GM18502 (cell line): ENCODE results near the gene ESPNL.

Source experiments
- ATAC-seq: cut with Tn5 transposase; IDR thresholded peaks from one replicate; pipeline ENCODE4 v1.9.1; 2021; ENCODE audit warnings: mild to moderate bottlenecking; ENCODE audit not compliant: unreplicated experiment, poor library complexity

ESPNL gene

DNA sequence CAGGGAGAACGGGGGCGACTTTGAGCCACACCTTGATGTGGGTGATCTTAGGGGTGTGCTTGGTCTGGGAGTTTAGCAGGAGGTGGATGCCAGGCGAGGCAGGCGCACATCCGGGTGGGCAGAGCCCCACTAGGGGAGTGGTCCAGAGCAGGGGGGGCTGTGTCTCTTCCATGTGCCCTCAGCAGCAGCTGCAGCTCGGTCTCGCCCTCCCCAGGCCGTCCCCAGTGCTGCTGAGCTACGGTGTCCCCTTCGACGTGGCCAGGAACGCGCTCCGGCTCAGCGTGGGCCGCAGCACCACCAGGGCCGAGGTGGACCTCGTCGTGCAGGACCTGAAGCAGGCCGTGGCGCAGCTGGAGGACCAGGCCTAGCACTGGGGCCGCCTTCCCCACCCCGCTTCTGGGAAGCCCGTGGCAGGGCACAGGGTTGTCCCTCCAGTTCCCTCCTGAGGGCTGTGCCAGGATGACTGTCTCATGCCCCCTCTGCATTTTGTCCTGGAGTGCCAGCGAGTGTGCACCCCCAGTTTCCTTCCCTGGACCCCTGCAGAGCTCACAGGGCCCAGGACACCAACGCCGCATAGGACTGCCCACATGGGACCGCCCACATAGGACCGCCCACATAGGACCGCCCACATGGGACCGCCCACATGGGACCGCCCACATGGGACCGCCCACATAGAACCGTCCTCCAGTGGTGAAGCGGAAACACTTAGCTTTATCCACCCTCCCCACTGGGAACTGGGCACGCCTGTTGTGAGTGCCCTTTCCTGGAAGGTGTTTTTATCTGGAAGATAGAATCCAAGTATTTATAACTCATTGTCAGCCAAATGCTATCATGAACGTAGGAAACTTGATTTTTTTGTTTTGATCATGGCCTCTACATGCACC is 1.9 kb upstream of the ESPNL start:
- peak; percentile 76 for ATAC-seq

- ATAC-seq, result no peak
Observed at GRCh38 chr2:238098901-238099713, 1.0 kb upstream of the ESPNL start.

GRCh38 chr2:238099714-238100048 is 459 bp upstream of the ESPNL start:
- no peak for ATAC-seq

DNA sequence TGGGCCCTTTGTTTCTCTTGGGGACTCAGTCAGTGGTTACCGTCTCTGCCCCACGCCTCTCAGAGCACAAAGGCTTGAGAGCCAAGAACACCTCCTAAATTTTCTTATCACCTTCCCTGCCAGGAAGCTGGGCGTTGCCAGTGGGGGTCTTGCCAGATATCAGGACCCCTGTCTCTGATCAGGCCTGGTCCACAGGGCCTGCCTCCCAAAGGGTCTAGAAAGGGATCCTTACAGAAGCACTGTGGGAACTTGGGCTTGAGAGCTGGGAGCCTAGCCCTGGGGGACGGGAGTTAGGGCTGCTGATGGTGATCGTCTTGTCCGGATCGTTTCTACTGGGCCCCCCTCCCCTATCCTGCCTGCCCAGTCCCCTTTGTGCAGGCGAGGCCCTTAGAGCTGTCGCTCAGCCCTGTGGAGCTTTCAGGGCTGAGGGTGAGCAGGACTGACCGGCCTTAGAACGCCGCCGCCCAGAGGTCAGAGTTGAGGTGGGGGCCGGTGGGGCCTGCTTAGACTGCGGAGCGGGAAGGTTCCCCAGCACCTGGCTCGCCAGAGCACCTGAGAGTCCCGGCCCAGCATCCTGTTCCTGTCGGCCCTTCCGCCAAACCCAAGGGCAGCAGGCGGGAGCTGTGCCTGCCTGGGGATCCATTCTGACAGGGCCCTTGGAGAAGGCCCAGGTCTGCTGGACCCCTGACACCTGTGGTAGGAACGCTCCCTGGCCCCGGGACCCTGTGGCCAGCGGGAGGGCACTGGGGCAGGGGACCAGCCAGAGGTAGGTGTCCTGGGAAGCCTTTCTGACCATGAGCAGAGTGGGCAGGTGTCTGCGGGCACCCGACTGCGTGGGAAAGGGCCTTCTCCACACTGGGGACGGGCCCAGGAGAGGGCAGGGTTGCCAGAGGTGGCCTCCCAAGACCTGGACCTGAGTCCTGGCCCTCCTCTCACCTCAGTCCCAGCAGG is 956 bp downstream of the ESPNL start:
- ATAC-seq, result no peak

- no peak for ATAC-seq
Observed at GRCh38 chr2:238101891-238102841, 2.0 kb downstream of the ESPNL start.

DNA sequence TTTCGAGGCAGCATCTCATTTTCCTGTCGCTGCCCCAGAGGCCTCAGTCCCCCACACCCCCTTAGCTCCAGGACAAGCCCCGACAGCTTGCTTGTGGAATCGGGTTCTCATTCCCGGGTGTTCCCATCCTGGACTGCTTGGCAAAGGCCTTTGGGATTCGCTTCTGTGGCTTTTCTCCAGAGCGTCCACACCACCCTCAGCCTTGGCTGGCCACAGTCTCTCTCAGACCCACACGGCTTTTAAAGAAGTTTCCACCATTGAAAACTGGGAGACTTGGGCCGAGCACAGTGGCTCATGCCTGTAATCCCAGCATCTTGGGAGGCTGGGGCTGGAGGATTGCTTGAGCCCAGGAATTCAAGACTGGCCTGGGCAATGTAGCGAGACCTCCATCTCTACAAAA is 2.7 kb downstream of the ESPNL start:
- ATAC-seq, result no peak

DNA sequence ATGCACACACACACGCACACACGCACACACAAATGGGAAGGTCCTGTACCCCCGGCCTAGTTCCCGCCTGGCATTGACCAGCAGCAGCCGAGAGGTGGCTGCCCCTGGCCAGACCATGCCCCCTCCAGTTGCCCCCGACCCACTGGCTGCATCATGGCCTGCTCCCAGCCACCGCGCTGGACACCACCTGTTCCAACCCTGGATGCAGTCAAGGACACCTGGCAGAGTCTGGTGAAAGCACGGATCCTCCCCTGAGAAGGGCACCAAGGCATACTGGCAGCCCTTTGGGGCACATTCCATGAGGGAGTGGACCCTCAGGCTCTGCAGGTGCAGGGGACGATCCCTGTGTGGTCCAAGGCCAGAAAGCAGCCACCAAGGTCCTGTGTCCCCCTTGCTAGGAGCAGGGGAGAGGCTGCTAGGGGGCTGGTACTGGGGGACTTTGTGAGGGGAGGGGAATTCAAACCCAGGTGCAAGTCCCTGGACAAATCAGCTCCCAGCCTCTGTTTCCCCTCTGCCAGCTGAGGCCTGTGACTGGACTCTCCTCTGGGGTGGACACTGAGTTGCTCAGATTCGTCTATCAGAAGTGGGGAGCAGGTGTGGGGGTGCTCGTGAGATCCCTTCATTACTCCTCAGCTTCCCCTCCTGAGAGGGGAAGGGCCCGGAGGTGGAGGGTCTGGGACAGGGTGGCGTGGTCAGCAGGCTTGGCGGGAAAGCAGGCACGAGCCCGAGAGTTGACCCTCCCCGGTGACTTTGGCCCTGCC is 3.5 kb downstream of the ESPNL start:
- ATAC-seq, result no peak

DNA sequence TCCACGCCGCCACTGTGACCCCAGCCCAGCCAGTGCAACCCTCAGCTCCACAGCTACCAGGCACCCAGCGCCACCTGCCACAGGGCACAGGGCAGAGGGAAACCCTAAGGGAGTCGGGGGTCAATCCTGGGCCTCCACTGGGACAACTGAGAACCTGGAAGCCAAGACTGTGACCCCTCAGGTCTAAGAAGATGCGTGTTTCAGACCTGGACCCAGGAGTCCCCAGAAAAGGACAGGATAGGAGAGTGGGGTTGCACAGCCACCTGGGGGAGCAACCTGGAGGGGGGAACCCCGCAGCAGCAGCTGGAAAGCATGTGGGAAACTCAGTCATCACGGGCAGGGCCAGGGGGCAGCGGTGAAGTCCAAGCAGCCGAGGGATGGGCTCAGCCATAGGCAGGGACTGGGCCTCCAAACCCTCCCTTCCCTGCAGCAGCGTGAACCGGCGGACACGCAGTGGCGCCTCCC is 4.1 kb downstream of the ESPNL start:
- no peak for ATAC-seq

DNA sequence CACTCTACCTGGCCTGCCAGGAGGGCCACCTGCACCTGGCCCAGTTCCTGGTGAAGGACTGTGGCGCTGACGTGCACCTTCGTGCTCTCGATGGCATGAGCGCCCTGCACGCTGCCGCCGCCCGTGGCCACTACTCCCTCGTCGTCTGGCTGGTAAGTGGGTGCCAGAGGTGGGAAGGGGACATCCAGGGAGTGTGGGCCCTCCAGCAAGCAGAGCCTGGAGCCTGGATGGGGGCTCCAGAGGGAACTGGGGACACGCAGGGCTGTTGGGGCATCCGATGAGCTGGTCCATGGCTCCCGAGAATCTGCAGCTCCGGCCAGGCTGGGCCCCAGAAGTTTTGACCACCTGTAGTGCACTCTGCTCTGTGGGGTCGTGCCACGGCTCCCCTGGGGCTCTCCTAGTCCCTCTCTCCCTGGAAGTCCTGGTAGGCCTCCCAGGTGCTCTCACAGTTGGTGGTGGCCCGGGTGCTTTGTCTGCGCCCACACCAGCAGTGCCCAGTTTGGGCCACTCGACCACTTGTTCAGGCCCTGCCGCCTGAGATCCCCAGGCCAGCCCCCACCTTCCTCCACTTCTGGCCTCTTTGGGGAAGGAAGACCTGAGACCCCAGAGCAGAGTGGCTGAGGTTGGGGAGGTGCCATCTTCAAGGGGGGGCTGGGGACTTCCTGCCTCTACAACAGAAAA is 4.7 kb downstream of the ESPNL start:
- ATAC-seq, result no peak

GRCh38 chr2:238105506-238106338 is 5.6 kb downstream of the ESPNL start:
- ATAC-seq, result no peak

DNA sequence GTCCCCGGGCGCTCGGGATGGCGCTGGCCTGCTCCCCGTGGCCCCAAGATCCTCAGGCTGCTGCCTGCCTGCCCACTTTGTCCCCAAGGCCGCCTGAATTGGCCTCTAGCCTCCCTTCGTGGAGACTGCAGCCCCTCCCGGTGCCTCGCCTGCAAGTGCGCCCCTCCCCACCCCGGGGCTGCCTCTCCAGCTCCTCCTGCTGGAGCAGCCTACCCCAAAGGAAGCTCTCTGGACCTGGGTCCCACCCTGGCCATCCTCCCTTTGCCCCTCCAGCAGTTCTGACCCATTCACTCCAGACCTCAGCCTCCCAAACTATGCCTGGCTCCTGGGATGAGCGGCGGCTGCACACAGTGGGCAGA is 6.2 kb downstream of the ESPNL start:
- ATAC-seq, result no peak

DNA sequence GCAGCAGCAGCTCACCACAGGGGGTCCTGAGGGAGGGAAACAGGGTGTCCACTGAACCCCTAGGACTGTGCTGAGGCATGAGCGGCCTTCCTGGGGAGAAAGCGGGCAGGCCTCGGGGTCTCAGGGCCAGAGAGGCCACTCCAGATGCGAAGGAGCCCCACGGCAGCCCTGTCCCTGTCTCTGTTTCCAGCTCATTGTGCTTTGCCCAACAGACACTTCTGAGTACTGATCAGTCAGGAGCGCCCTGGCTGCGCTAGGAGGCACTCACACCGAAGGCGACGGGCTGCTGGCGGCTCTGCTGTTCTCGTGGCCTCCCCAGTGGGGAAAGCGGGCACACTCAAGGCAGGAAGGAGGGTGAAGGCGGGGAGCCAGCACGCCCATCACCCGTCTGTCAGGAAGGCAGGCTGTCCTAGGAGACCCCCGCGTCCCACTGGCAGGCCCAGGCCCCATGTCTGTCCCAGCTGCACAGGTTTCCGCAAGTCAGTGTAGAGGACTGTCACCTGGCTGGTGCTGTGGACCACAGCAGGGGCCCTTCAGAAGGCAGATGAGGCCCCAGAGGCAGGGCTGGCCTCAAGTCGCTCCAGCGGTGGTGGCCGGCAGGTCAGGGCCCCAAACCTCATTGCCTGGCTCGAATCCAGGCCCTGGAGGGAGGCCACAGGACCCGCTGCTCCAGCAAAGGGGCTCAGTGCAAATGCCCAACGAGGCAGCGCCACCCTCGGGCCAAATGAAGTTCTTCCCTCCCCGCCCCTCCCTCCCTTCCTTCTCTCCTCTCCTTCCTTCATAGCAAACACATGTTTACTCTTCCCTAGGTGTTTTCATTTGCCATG is 6.8 kb downstream of the ESPNL start:
- peak; percentile 24 for ATAC-seq

- peak; percentile 86 for ATAC-seq
Observed at GRCh38 chr2:238107525-238108422, 7.6 kb downstream of the ESPNL start.

DNA sequence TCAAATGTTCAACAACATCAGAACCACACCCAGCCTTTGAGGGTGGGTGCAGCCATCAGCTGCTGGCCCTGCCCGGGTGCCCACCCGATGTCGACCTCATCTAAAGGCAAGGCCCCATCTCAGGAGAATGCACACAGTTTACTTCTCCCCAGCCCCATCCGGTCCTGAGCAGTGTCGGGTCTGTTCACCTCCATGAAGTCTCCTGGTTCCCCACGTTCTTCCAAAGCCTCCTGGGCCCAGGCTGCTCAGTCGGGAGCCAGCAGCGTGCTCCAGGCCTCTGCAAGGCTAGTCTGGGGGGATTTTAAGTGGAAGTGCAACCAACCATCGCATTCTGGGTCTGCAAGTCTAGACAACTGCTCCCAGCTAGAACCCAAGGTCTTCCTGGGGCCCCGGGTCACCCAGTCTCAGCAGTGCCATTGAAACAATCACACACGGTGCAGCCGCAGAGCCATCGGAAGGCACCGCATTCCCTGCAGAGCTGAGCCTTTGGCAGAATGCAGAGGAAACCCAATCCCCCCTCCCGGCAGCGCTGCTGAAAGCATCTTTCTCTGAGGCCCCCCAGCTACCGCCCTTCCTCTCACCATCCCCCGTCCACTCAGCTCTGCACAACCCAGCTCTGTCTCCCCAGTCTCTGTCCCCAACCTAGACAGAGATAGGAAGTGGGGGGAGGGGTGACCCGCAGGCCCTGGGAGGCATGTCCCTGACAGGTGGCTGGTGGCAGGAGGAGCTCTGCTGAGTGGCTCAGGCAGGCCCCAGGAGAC is 8.5 kb downstream of the ESPNL start:
- peak; percentile 58 for ATAC-seq

DNA sequence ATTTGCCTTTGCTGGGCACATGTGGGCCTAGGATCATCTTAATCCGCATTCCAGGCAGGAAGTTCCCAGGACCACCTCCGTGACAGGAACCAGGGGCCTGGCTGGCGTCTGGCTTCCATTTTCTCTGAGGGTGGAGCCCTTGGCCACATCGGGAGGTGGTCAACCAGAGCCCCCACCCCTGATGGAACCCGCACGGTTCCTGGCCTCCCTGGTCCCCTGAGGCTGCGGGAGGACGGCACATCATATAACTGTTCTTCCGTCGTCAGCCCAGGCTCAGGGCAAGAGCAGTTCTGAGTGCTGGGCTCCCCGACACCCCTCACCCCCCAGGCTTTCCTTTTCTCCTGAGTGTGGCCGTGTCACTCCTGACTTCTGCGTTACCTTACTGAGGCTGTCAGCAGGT is 13.5 kb downstream of the ESPNL start:
- no peak for ATAC-seq
